Breast epithelium (tissue), 4 donors: ENCODE data around the gene EPB41L2. TPM values are rescaled to one million over a fixed set of nuclear protein-coding genes. Genes with fewer than 3 reads are reported as not detected.
A peak's percentile ranks its signal among the peaks of the same experiment; 100 is the strongest.

Experiments used
- DNase-seq, 2 donors: peaks; one replicate each; pipeline ENCODE4 v3.0.0-alpha.2; 2019; ENCODE audit warnings: low spot score in 2 of 2
- H3K27ac ChIP-seq, 2 donors: fragments of 200-600 bp; sonication (generic) in 1 of 2; one replicate each; pipeline ENCODE4 v1.5.1; 2016 to 2019; ENCODE audit warnings: mild to moderate bottlenecking in 1 of 2
- H3K27me3 ChIP-seq, 2 donors: fragments of 200-600 bp; sonication (generic) in 1 of 2; one replicate each; pipeline versions ENCODE4 v1.5.1 to v1.6.0; 2017 to 2019; ENCODE audit warnings: control low read depth in 1 of 2, mild to moderate bottlenecking in 1 of 2
- H3K36me3 ChIP-seq: fragments of 200-600 bp; one replicate; pipeline ENCODE4 v1.5.1; 2019
- H3K4me1 ChIP-seq, 2 donors: fragments of 200-600 bp; sonication (generic); one replicate each; pipeline ENCODE4 v1.5.1; 2016 to 2019; ENCODE audit warnings: control low read depth in 1 of 2
- H3K4me3 ChIP-seq, 3 donors: fragments of 200-600 bp; sonication (generic); 1 replicate in 2 of 3; 2 replicates in 1 of 3; pipeline ENCODE4 v1.5.1; 2016 to 2019; ENCODE audit warnings: mild to moderate bottlenecking in 3 of 3, moderate library complexity in 2 of 3
- H3K9me3 ChIP-seq, 2 donors: fragments of 200-600 bp; sonication (generic) in 1 of 2; one replicate each; pipeline ENCODE4 v1.5.1; 2016 to 2019; ENCODE audit warnings: control low read depth in 1 of 2
- POLR2A ChIP-seq: fragments of 450-650 bp; IDR thresholded peaks from one replicate; pipeline ENCODE4 v1.6.1; 2016; ENCODE audit warnings: antibody characterized with exemption, mild to moderate bottlenecking, moderate library complexity
- POLR2AphosphoS5 ChIP-seq, 3 donors: sonication (generic); formaldehyde crosslinking; IDR thresholded peaks; one replicate each; pipeline ENCODE4 v1.6.1; 2017; ENCODE audit warnings: antibody characterized with exemption in 3 of 3
- intact Hi-C: fragments of 100-400 bp; cut with DNase I; formaldehyde crosslinking; loops from one replicate; pipeline ENCODE4 v1.15.1; 2023; ENCODE audit warnings: low total_unique reads
- total RNA-seq, 3 donors: library from RNA; depleted of rRNA; stranded (reverse); fragments of >200 nt; gene quantifications; one replicate each; pipeline ENCODE4 v1.1.0, GENCODE V29; 2016
- TF ChIP-seq, protein P1 (sequence below), 3 donors: fragments of 450-650 bp; IDR thresholded peaks; one replicate each; pipeline ENCODE4 v1.5.1; 2016 to 2017; ENCODE audit warnings: antibody characterized with exemption in 3 of 3, mild to moderate bottlenecking in 3 of 3, moderate library complexity in 3 of 3

The EPB41L2 gene
- total RNA-seq, 3 donors from 2014 or later = 72.7 to 110 (median 101) TPM

DNA sequence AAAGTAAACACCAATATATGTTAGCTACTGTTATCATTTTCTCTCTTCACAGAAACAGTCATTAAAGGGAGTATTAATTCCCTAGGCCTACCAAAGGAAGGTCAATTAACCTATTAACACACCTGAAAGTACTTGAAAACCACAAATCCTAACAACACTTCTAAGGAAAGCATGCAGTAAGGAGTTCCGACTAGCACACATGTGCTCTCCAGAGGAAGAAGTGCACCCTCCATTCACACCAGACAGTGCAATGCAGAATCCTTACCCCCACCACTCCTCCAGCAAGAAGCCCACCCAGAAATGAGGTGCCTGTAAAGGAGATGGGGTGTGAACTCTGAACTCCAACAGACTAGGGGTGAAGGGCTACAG, 58.7 kb downstream of the EPB41L2 start:
- H3K4me3 ChIP-seq = no peak overlapping the region
- H3K4me1 ChIP-seq = no peaks in the 10 kb centered on the region
- H3K27ac ChIP-seq = peak overlapping the region in 1 of 2 donors; percentile 45
- TF ChIP-seq POLR2A = no peak
- TF ChIP-seq, protein P1, sequence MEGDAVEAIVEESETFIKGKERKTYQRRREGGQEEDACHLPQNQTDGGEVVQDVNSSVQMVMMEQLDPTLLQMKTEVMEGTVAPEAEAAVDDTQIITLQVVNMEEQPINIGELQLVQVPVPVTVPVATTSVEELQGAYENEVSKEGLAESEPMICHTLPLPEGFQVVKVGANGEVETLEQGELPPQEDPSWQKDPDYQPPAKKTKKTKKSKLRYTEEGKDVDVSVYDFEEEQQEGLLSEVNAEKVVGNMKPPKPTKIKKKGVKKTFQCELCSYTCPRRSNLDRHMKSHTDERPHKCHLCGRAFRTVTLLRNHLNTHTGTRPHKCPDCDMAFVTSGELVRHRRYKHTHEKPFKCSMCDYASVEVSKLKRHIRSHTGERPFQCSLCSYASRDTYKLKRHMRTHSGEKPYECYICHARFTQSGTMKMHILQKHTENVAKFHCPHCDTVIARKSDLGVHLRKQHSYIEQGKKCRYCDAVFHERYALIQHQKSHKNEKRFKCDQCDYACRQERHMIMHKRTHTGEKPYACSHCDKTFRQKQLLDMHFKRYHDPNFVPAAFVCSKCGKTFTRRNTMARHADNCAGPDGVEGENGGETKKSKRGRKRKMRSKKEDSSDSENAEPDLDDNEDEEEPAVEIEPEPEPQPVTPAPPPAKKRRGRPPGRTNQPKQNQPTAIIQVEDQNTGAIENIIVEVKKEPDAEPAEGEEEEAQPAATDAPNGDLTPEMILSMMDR (IDR thresholded peaks at IDR 0.05) = no peak
- TF ChIP-seq POLR2AphosphoS5 (IDR thresholded peaks at IDR 0.05) = no peak
- no peak for DNase-seq
- H3K9me3 ChIP-seq = peaks cover 7 to 19% of the 10 kb centered on the region in 2 donors
- no peaks in the 10 kb centered on the region for H3K36me3 ChIP-seq
- intact Hi-C loops = no loop called here
- no peaks in the 10 kb centered on the region for H3K27me3 ChIP-seq

DNA sequence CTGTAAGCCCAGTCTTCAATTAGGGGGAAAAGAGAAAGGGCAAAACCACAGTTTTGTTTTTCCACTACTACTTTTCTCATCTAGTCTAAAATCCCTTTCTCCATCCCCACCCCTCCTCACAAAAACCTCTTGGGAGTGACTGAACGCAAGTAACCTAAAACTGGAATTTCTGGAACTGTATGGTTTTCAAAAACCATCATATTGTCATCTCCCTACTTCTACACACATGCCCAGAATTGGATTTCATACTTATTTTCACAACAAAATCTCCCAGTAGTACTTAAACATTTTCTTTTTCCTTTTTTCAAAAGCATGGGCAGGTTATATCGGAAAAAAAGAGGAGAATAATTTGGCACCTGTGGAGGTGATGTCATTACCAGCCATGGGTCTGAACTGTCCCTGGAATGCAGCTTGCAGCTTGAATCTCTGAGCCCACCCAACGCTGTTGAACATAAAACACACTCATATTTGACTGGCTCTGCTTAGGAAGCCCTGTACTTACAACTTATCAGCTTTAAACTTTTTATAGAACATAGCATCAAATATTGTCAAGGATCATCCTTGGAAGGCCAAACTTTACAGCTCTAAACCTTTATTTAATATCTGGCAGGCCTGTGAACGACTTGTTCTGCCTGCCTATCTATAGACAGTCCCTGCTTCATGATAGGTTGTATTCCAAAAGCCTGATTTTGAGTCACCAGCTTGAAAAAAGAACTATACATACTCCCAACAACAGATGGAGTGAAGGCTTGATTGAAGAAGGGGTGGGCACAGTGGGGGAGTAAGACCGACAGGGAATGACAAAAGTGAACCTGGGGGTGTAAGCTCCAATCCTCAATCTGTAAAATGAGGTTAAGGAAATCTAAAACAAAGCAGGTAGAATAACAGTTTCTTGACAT, 59.3 kb downstream of the EPB41L2 start:
- H3K36me3 ChIP-seq = no peaks in the 10 kb centered on the region
- H3K27ac ChIP-seq = peak overlapping the region; percentile 40 to 45
- peaks cover 7 to 19% of the 10 kb centered on the region in 2 donors for H3K9me3 ChIP-seq
- DNase-seq = no peak
- no peaks in the 10 kb centered on the region for H3K4me1 ChIP-seq
- no peak for TF ChIP-seq POLR2A
- TF ChIP-seq, protein P1 (IDR thresholded peaks at IDR 0.05) = no peak
- TF ChIP-seq POLR2AphosphoS5 (IDR thresholded peaks at IDR 0.05) = no peak
- no peak overlapping the region for H3K4me3 ChIP-seq
- no peaks in the 10 kb centered on the region for H3K27me3 ChIP-seq
- intact Hi-C loops = no loop called here

DNA sequence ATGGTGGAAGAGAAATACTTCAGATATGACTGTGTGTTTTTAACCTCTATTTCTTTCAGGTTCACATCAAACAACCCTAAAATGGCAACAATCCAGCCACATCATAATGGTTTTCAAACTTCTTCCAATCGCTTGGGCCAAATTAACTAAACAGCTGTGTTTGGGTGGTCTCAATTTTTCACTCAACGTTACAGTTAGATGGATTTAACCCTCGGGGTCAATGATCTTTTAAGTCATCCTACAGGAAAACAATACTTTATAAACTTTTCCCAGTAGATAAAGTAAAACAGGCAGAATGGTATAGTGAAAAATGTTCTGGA, 60.4 kb downstream of the EPB41L2 start:
- Histone ChIP-seq H3K4me3 (no peak overlapping the region), H3K36me3 (no peaks in the 10 kb centered on the region), H3K4me1 (no peaks in the 10 kb centered on the region), H3K27ac (peak overlapping the region in 1 of 2 donors; percentile 56), H3K9me3 (peaks cover 7 to 10% of the 10 kb centered on the region in 2 donors), H3K27me3 (no peaks in the 10 kb centered on the region)
- intact Hi-C loops = no loop called here
- no peak for DNase-seq
- TF ChIP-seq, protein P1 (IDR thresholded peaks at IDR 0.05) = no peak
- TF ChIP-seq POLR2A (no peak), POLR2AphosphoS5 (IDR thresholded peaks at IDR 0.05) (no peak)

DNA sequence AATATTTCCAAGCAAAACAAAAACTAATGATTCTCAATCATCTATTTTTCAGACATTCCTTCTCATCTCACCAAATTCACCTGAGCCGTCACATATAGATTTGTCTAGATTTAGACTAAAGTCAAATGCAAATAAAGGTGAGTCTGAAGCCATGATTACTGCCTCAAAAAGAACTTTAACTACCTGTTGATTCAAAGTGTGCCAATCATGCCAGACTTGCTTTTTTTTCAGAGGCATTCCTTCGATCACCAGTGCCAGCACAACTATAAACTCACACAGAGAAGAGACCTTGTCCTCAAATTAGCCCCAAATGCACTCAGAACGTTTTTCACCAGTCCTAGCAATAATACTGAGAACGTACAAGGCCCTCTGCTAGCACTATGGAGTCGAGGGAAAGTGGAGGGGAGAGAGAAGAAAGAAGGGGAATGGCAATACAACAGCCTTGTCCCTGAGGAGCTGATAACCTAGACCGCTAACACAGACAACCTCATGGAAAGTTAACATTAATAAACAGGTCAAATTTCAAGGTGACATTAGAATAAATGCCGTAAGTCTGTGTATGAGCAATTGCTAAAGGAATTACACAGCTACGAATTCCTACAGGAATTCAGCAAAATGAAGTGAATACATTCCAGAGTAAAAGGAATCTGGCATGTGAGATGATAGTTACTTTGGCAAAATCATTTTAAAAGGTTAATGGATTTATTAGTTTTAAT, 60.9 kb downstream of the EPB41L2 start:
- no peaks in the 10 kb centered on the region for H3K4me1 ChIP-seq

More for the DNA sequence above, 60.9 kb downstream of the EPB41L2 start:
- no peaks in the 10 kb centered on the region for H3K36me3 ChIP-seq
- peaks cover 2 to 4% of the 10 kb centered on the region in 2 donors for H3K9me3 ChIP-seq
- peak overlapping the region; percentile 30 to 56 for H3K27ac ChIP-seq
- no peak for DNase-seq
- peak overlapping the region in 2 of 3 donors; percentile 33 to 52 for H3K4me3 ChIP-seq
- H3K27me3 ChIP-seq = no peaks in the 10 kb centered on the region
- intact Hi-C loops = no loop called here
- TF ChIP-seq, protein P1 (IDR thresholded peaks at IDR 0.05) = no peak
- TF ChIP-seq POLR2AphosphoS5 (IDR thresholded peaks at IDR 0.05) (no peak), POLR2A (no peak)
